Adipose tissue (tissue), 3 donors: ENCODE measurements around the gene BCL2. TPM values are rescaled to one million over a fixed set of nuclear protein-coding genes. Genes with fewer than 3 reads are reported as not detected.

Source experiments
- H3K27ac ChIP-seq: one replicate; pipeline ENCODE4 v1.5.1; 2013; ENCODE audit warnings: low read depth, low read length
- WGBS, 3 donors: extraction: QIAGEN DNeasy Blood & Tissue Kit; methylation state at CpG; one replicate each; pipeline ENCODE4 v1.1.7; 2013; 5-methylcytosine and 5-hydroxymethylcytosine counted together
- polyA plus RNA-seq, 3 donors: library from polyadenylated mRNA; stranded (reverse); fragments of 200-250 nt; gene quantifications; one replicate each; pipeline ENCODE4 v1.2.3, GENCODE V29; 2013
- donor health status: healthy with polysubstance abuse.
- donor health status: Bipolar disorder and iron deficiency.
- donor health status: healthy.

Gene BCL2
- polyA plus RNA-seq, 3 donors: 1.2 to 16.2 (median 10.1) TPM

GRCh38 chr18:63160172-63160995, 159.2 kb downstream of the BCL2 start:
- WGBS, 3 donors: 83 to 86% (median 85%) methylated on average over 13 of the region's 13 CpGs
- no peak overlapping the region for H3K27ac ChIP-seq

- no peak overlapping the region for H3K27ac ChIP-seq
- 74 to 88% (median 85%) methylated on average over 9 of the region's 9 CpGs for WGBS, 3 donors
These were observed 160.0 kb downstream of the BCL2 start for GRCh38 chr18:63159590-63159989.

- no peak overlapping the region for H3K27ac ChIP-seq
These were observed 160.8 kb downstream of the BCL2 start for GRCh38 chr18:63158676-63159291.

DNA sequence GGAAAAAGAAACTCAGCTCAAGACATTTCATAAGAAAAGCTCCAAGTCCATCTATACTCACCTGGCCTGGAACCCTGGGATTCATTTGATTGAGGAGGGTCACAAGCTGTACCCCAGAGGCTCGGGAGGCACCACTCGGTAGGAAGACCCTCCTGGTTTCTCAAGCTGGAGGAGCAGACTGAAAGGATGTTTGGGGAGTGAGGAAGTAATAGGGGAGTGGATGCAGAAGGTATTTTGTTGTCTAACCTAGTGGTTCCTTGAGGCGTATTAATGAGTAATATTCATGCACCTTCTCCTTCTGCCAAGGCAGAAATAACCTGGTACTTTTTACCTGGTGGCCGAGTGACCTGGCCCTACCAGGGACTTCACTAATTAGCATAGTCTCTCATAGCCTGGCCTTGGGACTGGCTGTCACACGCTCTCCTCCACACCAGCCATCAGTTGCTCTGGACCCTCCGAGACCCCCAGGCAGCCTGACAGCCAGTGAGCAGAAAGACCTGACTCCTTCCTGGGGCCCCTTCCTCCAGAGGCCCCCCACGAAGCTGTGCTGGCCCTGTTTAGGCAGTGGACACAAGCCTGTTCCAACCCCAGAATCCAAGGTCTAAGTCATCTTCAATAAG, 161.4 kb downstream of the BCL2 start:
- no peak overlapping the region for H3K27ac ChIP-seq
- 71 to 77% (median 75%) methylated on average over 7 of the region's 7 CpGs for WGBS, 3 donors

More at GRCh38 chr18:63158676-63159291, 160.8 kb downstream of the BCL2 start:
- 85 to 87% (median 86%) methylated on average over 6 of the region's 6 CpGs for WGBS, 3 donors

DNA sequence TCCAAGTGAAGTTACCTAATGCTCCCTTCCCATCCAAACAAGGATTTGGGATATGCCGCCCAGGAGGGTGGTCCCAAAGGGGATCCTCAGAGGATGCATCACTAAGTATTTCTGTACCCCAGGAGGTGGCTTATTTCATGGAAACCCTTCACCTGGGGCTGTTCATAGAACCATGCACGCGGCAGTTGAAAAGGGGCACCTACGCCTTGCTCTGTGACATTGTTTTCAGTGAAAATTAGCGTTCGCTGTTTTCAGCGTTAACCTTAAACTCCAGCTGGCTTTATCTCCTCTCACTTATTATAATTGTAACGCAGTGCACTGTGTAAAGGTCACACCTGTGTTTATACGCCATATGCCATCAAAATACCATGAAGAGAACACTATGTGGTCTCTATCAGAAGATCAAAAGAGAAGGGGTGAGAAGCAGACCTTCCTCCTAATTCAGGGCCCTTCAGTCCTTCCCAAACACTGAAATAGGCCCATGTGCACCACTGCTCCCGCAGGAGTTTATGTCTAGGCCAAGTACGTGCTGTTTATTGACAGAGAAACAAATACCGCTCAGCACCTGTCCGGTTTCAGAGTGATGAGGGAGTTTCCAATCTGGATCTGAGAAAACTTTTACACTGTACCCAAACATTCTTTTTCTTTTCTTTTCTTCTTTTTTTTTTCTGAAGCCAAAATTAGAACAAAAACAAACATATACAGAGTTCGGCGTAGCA, 162.1 kb downstream of the BCL2 start:
- 51 to 93% (median 86%) methylated on average over 15 of the region's 15 CpGs for WGBS, 3 donors
- H3K27ac ChIP-seq: no peak overlapping the region

DNA sequence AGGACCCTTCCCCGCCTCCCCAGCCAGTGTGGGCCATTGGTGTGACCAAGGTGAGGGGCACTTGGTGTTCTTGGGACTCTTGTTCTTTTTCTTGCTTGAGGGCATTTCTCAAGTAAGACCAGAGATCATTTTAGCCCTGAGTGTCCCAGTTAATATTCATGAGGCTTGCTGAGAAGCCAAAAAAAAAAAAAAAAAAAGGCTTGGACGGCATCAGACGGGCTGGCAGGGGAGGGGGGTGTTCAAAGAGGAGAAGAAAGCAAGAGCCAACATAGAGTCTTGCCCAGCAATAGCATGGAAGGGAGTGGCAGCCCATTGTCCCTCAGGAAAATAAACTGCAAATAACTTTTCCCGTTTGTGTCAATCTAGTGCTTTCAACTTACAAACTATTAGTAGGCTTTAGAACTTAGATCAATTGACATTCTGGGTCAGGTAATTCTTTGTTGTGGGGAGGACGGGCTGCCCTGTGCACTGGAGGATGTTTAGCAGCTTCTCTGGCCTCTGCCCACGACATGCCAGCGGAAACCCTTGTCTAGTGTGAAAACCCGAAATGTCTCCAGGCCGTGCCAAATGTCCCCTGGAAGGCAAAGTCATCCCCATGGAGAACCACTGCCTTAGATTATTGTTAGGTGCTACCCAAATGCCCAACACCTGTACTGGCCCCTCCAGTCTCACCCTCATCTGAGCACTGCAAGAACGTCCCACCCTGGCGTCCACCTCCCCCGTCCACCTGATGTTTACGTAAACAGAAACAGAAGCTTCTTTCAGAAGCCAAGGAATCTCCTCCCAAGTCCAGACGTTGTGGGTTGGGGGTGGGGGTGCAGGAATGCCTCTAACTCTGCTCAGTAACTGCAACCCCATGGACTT, 163.4 kb downstream of the BCL2 start:
- H3K27ac ChIP-seq: no peak overlapping the region
- 77 to 79% (median 79%) methylated on average over 12 to 14 of the region's 14 CpGs for WGBS, 3 donors

DNA sequence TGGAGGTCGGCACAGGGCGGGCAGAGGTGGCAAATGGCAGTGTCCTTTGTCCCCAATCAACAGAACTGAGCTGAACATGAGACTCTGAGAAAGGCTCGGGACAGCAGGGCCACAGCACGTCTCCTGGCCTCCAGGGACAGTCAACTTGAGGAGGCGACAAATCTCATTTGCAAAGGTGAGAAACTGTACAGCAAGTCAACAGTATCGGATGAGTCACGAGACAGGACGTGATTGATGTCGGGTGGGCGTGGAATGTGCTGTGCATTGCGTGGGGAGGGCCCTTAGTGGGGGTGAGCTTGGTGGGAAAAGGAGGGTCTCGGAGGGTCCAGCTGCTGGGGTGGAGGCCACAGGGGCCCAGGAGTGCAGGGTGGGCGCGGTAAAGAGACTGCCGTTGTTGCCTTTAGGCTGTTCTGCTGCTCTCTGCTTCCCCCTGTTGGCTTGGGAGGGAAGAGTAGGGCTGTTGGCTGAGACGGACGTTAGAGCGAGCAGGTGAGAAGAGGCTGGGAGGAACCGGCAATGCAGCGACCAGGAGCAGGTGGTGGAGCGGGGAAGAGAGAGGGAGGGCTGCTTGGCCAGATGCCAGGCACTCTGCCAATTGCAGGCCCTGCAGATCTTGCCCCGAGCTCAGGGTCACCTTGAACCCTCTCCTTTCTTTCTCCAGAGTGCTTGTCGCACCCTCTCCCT, 164.3 kb downstream of the BCL2 start:
- no peak overlapping the region for H3K27ac ChIP-seq

GRCh38 chr18:63154350-63155152, 165.0 kb downstream of the BCL2 start:
- H3K27ac ChIP-seq: no peak overlapping the region
- WGBS, 3 donors: 79 to 89% (median 86%) methylated on average over 10 of the region's 10 CpGs

More for the DNA sequence above, 164.3 kb downstream of the BCL2 start:
- 37 to 42% (median 38%) methylated on average over 20 to 23 of the region's 23 CpGs for WGBS, 3 donors

DNA sequence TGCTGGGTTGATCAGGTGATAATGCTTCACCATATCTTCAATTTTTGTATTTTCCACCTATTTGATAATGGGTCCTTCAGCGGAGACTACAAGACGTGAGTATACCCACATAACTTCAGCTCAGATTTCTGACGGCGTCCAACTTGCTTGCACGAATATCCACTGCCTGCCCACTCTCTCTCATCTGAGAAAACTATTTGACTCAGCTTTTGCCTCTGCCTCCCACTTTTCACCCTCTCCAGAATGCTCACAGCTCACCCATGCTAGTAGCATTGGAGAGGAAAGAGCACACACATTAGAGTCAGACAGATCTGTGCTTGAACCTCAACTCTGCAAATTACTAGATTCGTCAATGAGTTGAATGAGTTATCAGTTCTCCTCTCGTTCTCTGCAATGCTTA, 166.8 kb downstream of the BCL2 start:
- 85 to 95% (median 93%) methylated on average over 7 of the region's 7 CpGs for WGBS, 3 donors

DNA sequence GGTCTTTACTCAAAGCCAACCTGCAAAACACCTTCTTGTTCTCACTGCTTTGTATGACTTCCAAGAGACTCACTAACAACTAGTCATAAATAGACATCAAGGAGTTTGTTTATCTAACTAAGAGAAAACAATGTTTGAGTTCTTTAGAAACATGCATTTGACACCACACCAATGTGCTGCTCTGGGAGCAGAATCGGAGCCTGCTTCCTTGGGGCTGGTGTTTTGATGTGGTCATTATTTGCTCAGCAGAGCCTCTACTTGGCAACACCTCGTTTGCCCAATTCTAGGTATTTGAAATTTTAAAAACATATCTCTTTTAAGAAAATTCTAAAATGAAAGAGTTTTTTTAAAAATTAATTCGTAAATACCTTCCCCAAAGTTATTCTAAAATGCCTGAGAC, 167.5 kb downstream of the BCL2 start:
- no peak overlapping the region for H3K27ac ChIP-seq
- WGBS, 3 donors: 58 to 79% (median 78%) methylated on average over 3 of the region's 3 CpGs

More for the DNA sequence above, 166.8 kb downstream of the BCL2 start:
- no peak overlapping the region for H3K27ac ChIP-seq

DNA sequence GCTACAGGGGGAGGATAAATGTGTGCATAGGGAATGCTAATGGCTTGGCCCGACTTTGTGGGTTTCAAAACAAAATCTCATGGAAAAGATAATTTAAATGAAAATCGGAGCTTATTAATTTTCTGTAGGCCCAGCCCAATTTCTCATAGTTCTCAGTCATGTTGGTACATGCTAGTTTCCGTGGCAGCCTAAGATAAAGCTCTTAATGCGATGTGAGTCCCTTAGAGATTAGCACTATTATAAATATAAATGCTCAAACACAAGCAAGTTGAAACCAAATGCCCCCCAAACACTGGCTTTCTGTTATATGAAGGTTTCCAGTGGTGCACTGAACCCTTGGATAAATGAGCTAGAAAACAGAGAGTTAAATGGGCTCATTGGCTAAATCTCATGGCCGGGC, 168.0 kb downstream of the BCL2 start:
- H3K27ac ChIP-seq: no peak overlapping the region
- WGBS, 3 donors: 88 to 96% (median 92%) methylated on average over 5 of the region's 5 CpGs

DNA sequence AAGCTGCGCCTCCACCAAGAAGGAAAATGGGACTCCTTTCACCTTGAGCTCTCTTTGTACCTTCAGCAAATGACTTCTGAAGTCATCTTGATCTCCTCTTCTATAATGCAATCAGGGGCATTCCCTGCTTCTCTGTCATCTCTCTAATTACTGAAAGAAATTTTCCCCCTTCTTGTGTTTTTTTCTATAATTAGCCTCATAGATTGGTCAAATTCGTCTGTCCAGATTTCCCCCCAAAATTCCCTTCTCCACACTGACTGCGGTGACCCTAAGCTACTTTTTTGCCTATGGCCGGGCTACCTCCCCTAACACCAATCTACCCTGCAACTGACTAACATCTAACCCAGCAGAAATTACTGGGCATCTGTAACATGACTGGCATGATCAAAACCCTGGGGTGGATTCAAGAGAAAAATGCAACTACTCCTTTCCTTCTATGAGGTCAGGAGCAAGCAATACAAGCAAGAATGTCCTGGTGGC, 168.6 kb downstream of the BCL2 start:
- H3K27ac ChIP-seq: no peak overlapping the region
- 85 to 94% (median 92%) methylated on average over 4 of the region's 4 CpGs for WGBS, 3 donors

DNA sequence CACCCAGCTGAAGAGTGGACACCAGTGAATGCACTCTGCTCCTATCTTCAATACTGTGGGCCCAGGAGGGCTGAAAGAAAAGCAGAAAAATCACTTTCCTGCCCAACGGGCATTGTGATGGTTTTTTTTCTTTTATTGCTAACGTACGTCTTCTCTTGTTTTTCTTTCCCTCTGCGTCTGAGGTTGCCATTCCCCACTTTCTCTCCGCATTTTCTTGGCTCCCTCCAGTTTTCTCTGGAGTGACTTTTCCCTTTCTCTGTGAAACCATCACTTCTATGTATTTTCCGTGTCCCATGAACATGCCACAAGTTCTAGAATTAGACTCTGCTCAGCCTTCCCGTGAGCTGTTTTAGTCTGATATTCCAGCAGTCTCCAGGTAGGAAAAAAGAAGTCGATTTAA, 169.2 kb downstream of the BCL2 start:
- WGBS, 3 donors: 74 to 92% (median 88%) methylated on average over 8 of the region's 8 CpGs

GRCh38 chr18:63149302-63149587, 170.3 kb downstream of the BCL2 start:
- no peak overlapping the region for H3K27ac ChIP-seq
- WGBS, 3 donors: 78 to 86% (median 83%) methylated on average over 9 of the region's 9 CpGs

More for the DNA sequence above, 169.2 kb downstream of the BCL2 start:
- H3K27ac ChIP-seq: no peak overlapping the region

DNA sequence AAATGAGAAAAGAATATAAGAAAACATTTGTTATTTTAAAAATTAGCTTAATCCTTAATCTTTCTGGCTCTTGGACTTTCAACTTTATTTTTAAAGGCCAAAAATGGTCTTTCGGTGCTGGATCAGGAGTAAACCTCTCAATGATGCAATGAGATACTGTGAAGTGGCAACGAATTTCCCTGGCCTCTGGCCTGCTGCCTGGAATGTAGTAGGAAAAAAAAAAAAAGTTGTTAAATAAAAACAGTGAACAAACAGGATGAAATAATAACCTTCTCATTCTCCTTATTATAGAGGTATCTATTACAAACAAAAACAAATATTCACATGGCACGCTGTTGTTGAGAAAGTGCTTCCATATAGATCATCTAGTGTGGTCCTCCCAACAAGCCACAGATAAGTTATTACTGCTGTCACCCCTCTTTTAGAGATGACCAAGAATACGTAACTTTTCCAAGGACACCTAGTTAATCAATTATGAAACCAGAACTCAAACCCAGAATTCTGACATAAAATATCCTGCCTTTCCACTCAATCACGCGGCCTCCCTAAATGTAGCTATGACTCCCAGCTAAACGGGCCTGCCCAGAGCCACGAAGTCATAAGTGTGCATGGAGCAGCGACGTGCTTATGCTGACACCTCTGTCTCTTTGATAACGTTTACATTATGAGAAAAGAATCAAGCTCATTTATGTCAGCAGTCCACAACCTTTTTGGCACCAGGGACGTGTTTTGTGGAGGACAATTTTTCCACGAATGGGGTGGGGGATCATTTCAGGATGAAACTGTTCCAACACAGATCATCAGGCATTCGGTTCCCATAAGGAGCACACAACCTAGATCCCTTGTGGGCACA, 170.9 kb downstream of the BCL2 start:
- WGBS, 3 donors: 49 to 74% (median 70%) methylated on average over 14 of the region's 14 CpGs
- no peak overlapping the region for H3K27ac ChIP-seq

DNA sequence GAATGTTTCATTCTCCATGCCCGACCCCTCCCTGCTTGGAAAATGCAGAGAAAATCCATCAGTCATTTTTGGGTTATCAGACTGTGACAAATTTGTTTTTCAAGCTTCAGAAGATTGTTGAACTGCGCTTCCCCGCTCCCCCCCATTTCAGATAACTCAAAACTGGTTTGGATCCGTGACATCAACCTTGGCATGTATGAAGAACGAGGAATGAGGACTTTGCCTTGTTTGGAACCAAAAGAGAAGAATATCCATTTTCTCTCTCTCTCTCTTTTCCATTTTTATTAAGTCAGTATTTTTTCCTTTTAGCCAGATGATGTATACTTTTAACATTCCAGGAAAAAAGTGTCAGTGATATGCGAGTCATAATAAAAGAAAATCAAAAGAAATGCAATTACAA, 171.6 kb downstream of the BCL2 start:
- no peak overlapping the region for H3K27ac ChIP-seq

More for the DNA sequence above, 171.6 kb downstream of the BCL2 start:
- WGBS, 3 donors: 67 to 79% (median 67%) methylated on average over 6 of the region's 6 CpGs
